Loucy (cell line): Measurements from ENCODE around the gene TMEM231.

ENCODE experiments used
- H2AFZ ChIP-seq: fragments of 200-600 bp; sonication (generic); 2 replicates; pipeline ENCODE4 v1.6.0; 2016; ENCODE audit warnings: antibody characterized with exemption, mild to moderate bottlenecking, low read length, moderate library complexity
- H3F3A ChIP-seq: fragments of 200-600 bp; 2 replicates; pipeline ENCODE4 v1.6.0; 2016; ENCODE audit warnings: antibody characterized with exemption, low read depth, mild to moderate bottlenecking
- H3K27me3 ChIP-seq: fragments of 200-600 bp; sonication (generic); 2 replicates; pipeline ENCODE4 v1.6.1; 2014; ENCODE audit warnings: low read length, mild to moderate bottlenecking; ENCODE audit not compliant: insufficient read depth, poor library complexity, severe bottlenecking
- H3K36me3 ChIP-seq: fragments of 200-600 bp; sonication (generic); 2 replicates; pipeline ENCODE4 v1.6.1; 2016; ENCODE audit warnings: low read length; ENCODE audit not compliant: insufficient read depth
- H3K4me1 ChIP-seq: fragments of 200-600 bp; sonication (generic); 2 replicates; pipeline ENCODE4 v1.5.1; 2014; ENCODE audit warnings: low read length, mild to moderate bottlenecking; ENCODE audit not compliant: insufficient read depth, poor library complexity, severe bottlenecking
- H3K4me2 ChIP-seq: fragments of 200-600 bp; sonication (generic); 2 replicates; pipeline ENCODE4 v1.6.0; 2014; ENCODE audit warnings: antibody characterized with exemption, low read length, low read depth, mild to moderate bottlenecking; ENCODE audit not compliant: poor library complexity, severe bottlenecking
- H3K4me3 ChIP-seq: fragments of 200-600 bp; sonication (generic); 2 replicates; pipeline ENCODE4 v1.5.1; 2014; ENCODE audit warnings: low read length, mild to moderate bottlenecking, mixed read lengths; ENCODE audit not compliant: poor library complexity, severe bottlenecking
- H3K79me2 ChIP-seq: fragments of 200-600 bp; sonication (generic); 2 replicates; pipeline ENCODE4 v1.6.1; 2014; ENCODE audit warnings: low read length; ENCODE audit not compliant: insufficient read depth
- H3K9ac ChIP-seq: fragments of 200-600 bp; sonication (generic); 2 replicates; pipeline ENCODE4 v1.6.0; 2014; ENCODE audit warnings: mild to moderate bottlenecking, low read depth, low read length, moderate library complexity; ENCODE audit not compliant: poor library complexity, severe bottlenecking
- H3K9me2 ChIP-seq: fragments of 200-600 bp; sonication (generic); replicated peaks from 2 replicates; pipeline ENCODE4 v1.6.1; 2016; ENCODE audit warnings: low read depth, low read length, mixed read lengths
- H3K9me3 ChIP-seq: fragments of 200-600 bp; sonication (generic); 2 replicates; pipeline ENCODE4 v1.6.1; 2014; ENCODE audit warnings: mild to moderate bottlenecking, antibody characterized with exemption, low read length, low read depth; ENCODE audit not compliant: insufficient read depth
- H4K20me1 ChIP-seq: fragments of 200-600 bp; sonication (generic); 2 replicates; pipeline ENCODE4 v1.6.0; 2014; ENCODE audit warnings: antibody characterized with exemption, low read length, mild to moderate bottlenecking; ENCODE audit not compliant: insufficient read depth, poor library complexity, severe bottlenecking
- EZH2phosphoT487 ChIP-seq: fragments of 200-600 bp; IDR thresholded peaks from 2 replicates; pipeline ENCODE4 v1.6.1; 2018; ENCODE audit warnings: antibody characterized with exemption, mild to moderate bottlenecking, moderate library complexity, borderline replicate concordance
- TF ChIP-seq, protein P1 (sequence below): fragments of 200-600 bp; sonication (generic); conservative IDR thresholded peaks from 2 replicates; pipeline ENCODE4 v1.5.1; 2014; ENCODE audit warnings: mild to moderate bottlenecking, antibody characterized with exemption, low read length

TMEM231 gene

GRCh38 chr16:75590920-75591843 lies 35.1 kb upstream of the TMEM231 start:
- no peak overlapping the region for H3K9ac ChIP-seq
- H3K79me2 ChIP-seq, result no peaks in the 10 kb centered on the region
- no peak overlapping the region for H2AFZ ChIP-seq
- H3K4me1 ChIP-seq, result peaks cover 14% of the 10 kb centered on the region
- H3K9me3 ChIP-seq, result no peaks in the 10 kb centered on the region
- H3K9me2 ChIP-seq, result no peaks in the 10 kb centered on the region
- H3K4me3 ChIP-seq, result no peak overlapping the region
- H3K27me3 ChIP-seq, result no peaks in the 10 kb centered on the region
- no peaks in the 10 kb centered on the region for H4K20me1 ChIP-seq
- no peak overlapping the region for H3K4me2 ChIP-seq
- TF ChIP-seq, protein P1, sequence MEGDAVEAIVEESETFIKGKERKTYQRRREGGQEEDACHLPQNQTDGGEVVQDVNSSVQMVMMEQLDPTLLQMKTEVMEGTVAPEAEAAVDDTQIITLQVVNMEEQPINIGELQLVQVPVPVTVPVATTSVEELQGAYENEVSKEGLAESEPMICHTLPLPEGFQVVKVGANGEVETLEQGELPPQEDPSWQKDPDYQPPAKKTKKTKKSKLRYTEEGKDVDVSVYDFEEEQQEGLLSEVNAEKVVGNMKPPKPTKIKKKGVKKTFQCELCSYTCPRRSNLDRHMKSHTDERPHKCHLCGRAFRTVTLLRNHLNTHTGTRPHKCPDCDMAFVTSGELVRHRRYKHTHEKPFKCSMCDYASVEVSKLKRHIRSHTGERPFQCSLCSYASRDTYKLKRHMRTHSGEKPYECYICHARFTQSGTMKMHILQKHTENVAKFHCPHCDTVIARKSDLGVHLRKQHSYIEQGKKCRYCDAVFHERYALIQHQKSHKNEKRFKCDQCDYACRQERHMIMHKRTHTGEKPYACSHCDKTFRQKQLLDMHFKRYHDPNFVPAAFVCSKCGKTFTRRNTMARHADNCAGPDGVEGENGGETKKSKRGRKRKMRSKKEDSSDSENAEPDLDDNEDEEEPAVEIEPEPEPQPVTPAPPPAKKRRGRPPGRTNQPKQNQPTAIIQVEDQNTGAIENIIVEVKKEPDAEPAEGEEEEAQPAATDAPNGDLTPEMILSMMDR, result no peak
- no peak for TF ChIP-seq EZH2phosphoT487
- H3K36me3 ChIP-seq, result no peaks in the 10 kb centered on the region
- 0 out of 2 replicates have a peak, but pooled peaks cover 3% of the 10 kb centered on the region for H3F3A ChIP-seq

DNA sequence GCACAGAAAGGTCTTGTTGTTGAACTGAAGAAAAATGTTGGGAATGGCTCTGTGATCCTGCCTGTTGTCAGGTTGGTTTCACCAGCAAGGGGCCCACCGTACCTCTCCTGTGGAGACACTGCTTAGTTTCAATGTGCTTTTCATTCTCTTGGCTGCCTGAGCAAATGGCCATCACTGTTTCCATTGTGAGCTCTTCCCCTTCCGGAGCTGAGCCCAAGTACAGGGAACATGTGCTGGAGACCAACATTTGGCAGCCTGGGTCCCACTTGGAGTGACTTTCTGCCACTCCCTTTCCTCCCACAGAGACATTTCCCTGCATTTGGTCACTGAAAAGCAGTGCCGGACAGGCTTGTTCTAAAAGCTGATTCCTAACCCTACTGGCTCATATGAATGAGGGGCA lies 33.3 kb upstream of the TMEM231 start:
- Histone ChIP-seq H3K4me1 (peaks cover 4% of the 10 kb centered on the region), H3K9ac (no peak overlapping the region)

DNA sequence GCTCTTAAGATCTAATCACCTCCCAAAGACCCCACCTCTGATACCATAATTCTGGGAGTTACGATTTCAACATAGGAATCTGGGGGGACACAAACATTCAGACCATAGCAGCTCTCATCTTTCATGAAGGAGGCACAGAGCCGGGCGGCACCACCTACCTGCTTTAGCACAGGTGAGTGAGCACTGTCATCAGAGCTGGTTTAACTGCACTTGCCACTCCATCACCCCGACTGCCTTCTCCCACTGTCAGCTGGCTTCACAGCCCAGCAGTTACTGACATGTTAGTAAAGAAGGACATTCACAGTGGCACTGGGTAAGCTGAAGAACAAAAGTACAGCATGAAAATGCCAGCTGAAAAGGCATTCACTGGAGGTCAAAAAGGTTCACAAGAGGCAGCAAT lies 32.7 kb upstream of the TMEM231 start:
- no peaks in the 10 kb centered on the region for H3K4me1 ChIP-seq
- H3K9ac ChIP-seq, result no peak overlapping the region
- H2AFZ ChIP-seq, result no peak overlapping the region
- H3F3A ChIP-seq, result no peaks in the 10 kb centered on the region
- no peaks in the 10 kb centered on the region for H3K9me2 ChIP-seq
- no peaks in the 10 kb centered on the region for H3K9me3 ChIP-seq
- H3K4me3 ChIP-seq, result no peak overlapping the region
- TF ChIP-seq, protein P1, result no peak
- no peak for TF ChIP-seq EZH2phosphoT487
- no peaks in the 10 kb centered on the region for H3K36me3 ChIP-seq
- H3K79me2 ChIP-seq, result no peaks in the 10 kb centered on the region
- no peaks in the 10 kb centered on the region for H4K20me1 ChIP-seq
- H3K4me2 ChIP-seq, result no peak overlapping the region
- no peaks in the 10 kb centered on the region for H3K27me3 ChIP-seq

More for the DNA sequence above, 33.3 kb upstream of the TMEM231 start:
- Histone ChIP-seq H3F3A (no peaks in the 10 kb centered on the region), H3K9me3 (no peaks in the 10 kb centered on the region), H2AFZ (no peak overlapping the region), H4K20me1 (no peaks in the 10 kb centered on the region), H3K79me2 (no peaks in the 10 kb centered on the region), H3K4me2 (no peak overlapping the region), H3K4me3 (no peak overlapping the region), H3K27me3 (no peaks in the 10 kb centered on the region), H3K36me3 (no peaks in the 10 kb centered on the region), H3K9me2 (no peaks in the 10 kb centered on the region)
- TF ChIP-seq, protein P1, result no peak
- TF ChIP-seq EZH2phosphoT487, result no peak
